ENCODE data around the gene WDR62.
A peak's percentile ranks its signal among the peaks of the same experiment; 100 is the strongest.
"Not testable (repeated sequence)": the region's sequence is repeated elsewhere in the genome, so short reads cannot be mapped to it uniquely, and the experiment has no call there.

WDR62 gene

GRCh38 chr19:36030264-36031148, 24.2 kb upstream of the WDR62 start:
- TF ChIP-seq EZH2phosphoT487 (IDR thresholded peaks at IDR 0.05; ENCODE audit: low read depth) = no peak
- TF ChIP-seq CTCF (IDR thresholded peaks at IDR 0.05; ENCODE audit: low read depth, low read length) = peak; percentile 9; the same call in 1 of the 2 replicates
- no peaks in the 10 kb centered on the region for H4K20me1 ChIP-seq (ENCODE audit: insufficient read depth, low read length)
- peaks cover 9% of the 10 kb centered on the region for H3K36me3 ChIP-seq (replicated peaks; ENCODE audit: low read depth, low read length)
- H3K27me3 ChIP-seq (ENCODE audit: low read depth, low read length) = no peaks in the 10 kb centered on the region
- no peaks in the 10 kb centered on the region for H3K9me3 ChIP-seq (ENCODE audit: insufficient read depth, low read length)
- no peak overlapping the region for H3K27ac ChIP-seq (ENCODE audit: low read length)
- H2AFZ ChIP-seq (ENCODE audit: low read depth, low read length) = no peak overlapping the region
- H3K4me2 ChIP-seq (ENCODE audit: low read length) = no peak overlapping the region
- H3K79me2 ChIP-seq (ENCODE audit: low read length) = no peaks in the 10 kb centered on the region
- H3K4me1 ChIP-seq (ENCODE audit: low read length) = no peaks in the 10 kb centered on the region
- no peak overlapping the region for H3K4me3 ChIP-seq (ENCODE audit: low read length)
- H3K9ac ChIP-seq (ENCODE audit: low read length) = no peak overlapping the region

GRCh38 chr19:36031308-36031707, 23.4 kb upstream of the WDR62 start:
- Histone ChIP-seq H3K4me3 (ENCODE audit: low read length) (no peak overlapping the region), H3K4me1 (ENCODE audit: low read length) (no peaks in the 10 kb centered on the region), H2AFZ (ENCODE audit: low read depth, low read length) (no peak overlapping the region), H4K20me1 (ENCODE audit: insufficient read depth, low read length) (no peaks in the 10 kb centered on the region), H3K79me2 (ENCODE audit: low read length) (no peaks in the 10 kb centered on the region), H3K9me3 (ENCODE audit: insufficient read depth, low read length) (no peaks in the 10 kb centered on the region), H3K4me2 (ENCODE audit: low read length) (no peak overlapping the region), H3K27me3 (ENCODE audit: low read depth, low read length) (no peaks in the 10 kb centered on the region), H3K27ac (ENCODE audit: low read length) (no peak overlapping the region), H3K36me3 (replicated peaks; ENCODE audit: low read depth, low read length) (peaks cover 9% of the 10 kb centered on the region), H3K9ac (ENCODE audit: low read length) (no peak overlapping the region)
- TF ChIP-seq EZH2phosphoT487 (IDR thresholded peaks at IDR 0.05; ENCODE audit: low read depth) = no peak
- no peak for TF ChIP-seq CTCF (IDR thresholded peaks at IDR 0.05; ENCODE audit: low read depth, low read length)

- no peak within 1 kb of the TSS for H3K4me3 ChIP-seq (ENCODE audit: low read length)
- no peaks in the 10 kb centered on the region for H3K79me2 ChIP-seq (ENCODE audit: low read length)
- H4K20me1 ChIP-seq (ENCODE audit: insufficient read depth, low read length) = no peaks in the 10 kb centered on the region
- H3K27me3 ChIP-seq (ENCODE audit: low read depth, low read length) = no peaks in the 10 kb centered on the region
- TF ChIP-seq CTCF (IDR thresholded peaks at IDR 0.05; ENCODE audit: low read depth, low read length) (no peak), EZH2phosphoT487 (IDR thresholded peaks at IDR 0.05; ENCODE audit: low read depth) (no peak)
- no peak within 1 kb of the TSS for H3K27ac ChIP-seq (ENCODE audit: low read length)
- H3K36me3 ChIP-seq (replicated peaks; ENCODE audit: low read depth, low read length) = peaks cover 9% of the 10 kb centered on the region
- H2AFZ ChIP-seq (ENCODE audit: low read depth, low read length) = no peak within 1 kb of the TSS
- H3K9me3 ChIP-seq (ENCODE audit: insufficient read depth, low read length) = no peaks in the 10 kb centered on the region
- H3K9ac ChIP-seq (ENCODE audit: low read length) = no peak within 1 kb of the TSS
- H3K4me1 ChIP-seq (ENCODE audit: low read length) = no peaks in the 10 kb centered on the region
- H3K4me2 ChIP-seq (ENCODE audit: low read length) = no peak within 1 kb of the TSS
Observed at GRCh38 chr19:36032251-36033104, 22.2 kb upstream of the WDR62 start, which contains the start of gene CLIP3. TSS of gene CLIP3 (minus strand) at chr19:36032873. CDS start at chr19:36032357, 516 bp downstream.

- no peak overlapping the region for H3K4me3 ChIP-seq (ENCODE audit: low read length)
- no peaks in the 10 kb centered on the region for H3K9me3 ChIP-seq (ENCODE audit: insufficient read depth, low read length)
- H3K27ac ChIP-seq (ENCODE audit: low read length) = no peak overlapping the region
- no peaks in the 10 kb centered on the region for H4K20me1 ChIP-seq (ENCODE audit: insufficient read depth, low read length)
- H2AFZ ChIP-seq (ENCODE audit: low read depth, low read length) = no peak overlapping the region
- H3K4me1 ChIP-seq (ENCODE audit: low read length) = no peaks in the 10 kb centered on the region
- H3K36me3 ChIP-seq (replicated peaks; ENCODE audit: low read depth, low read length) = peaks cover under 1% of the 10 kb centered on the region
- H3K79me2 ChIP-seq (ENCODE audit: low read length) = no peaks in the 10 kb centered on the region
- no peak overlapping the region for H3K9ac ChIP-seq (ENCODE audit: low read length)
- no peaks in the 10 kb centered on the region for H3K27me3 ChIP-seq (ENCODE audit: low read depth, low read length)
- no peak overlapping the region for H3K4me2 ChIP-seq (ENCODE audit: low read length)
- TF ChIP-seq CTCF (IDR thresholded peaks at IDR 0.05; ENCODE audit: low read depth, low read length) (no peak), EZH2phosphoT487 (IDR thresholded peaks at IDR 0.05; ENCODE audit: low read depth) (no peak)
Observed at GRCh38 chr19:36040495-36040894, 14.2 kb upstream of the WDR62 start.

- H3K79me2 ChIP-seq (ENCODE audit: low read length) = not testable (repeated sequence)
Observed at GRCh38 chr19:36041092-36041491, 13.6 kb upstream of the WDR62 start.

More at GRCh38 chr19:36041092-36041491, 13.6 kb upstream of the WDR62 start:
- not testable (repeated sequence) for H3K4me2 ChIP-seq (ENCODE audit: low read length); H4K20me1 ChIP-seq (ENCODE audit: insufficient read depth, low read length); H3K4me3 ChIP-seq (ENCODE audit: low read length); H2AFZ ChIP-seq (ENCODE audit: low read depth, low read length); H3K27me3 ChIP-seq (ENCODE audit: low read depth, low read length); H3K4me1 ChIP-seq (ENCODE audit: low read length); H3K27ac ChIP-seq (ENCODE audit: low read length); H3K9ac ChIP-seq (ENCODE audit: low read length); H3K9me3 ChIP-seq (ENCODE audit: insufficient read depth, low read length); H3K36me3 ChIP-seq (replicated peaks; ENCODE audit: low read depth, low read length)
